Natural killer cell (primary cell): ENCODE data around the gene CREB3. TPM values are rescaled to one million over a fixed set of nuclear protein-coding genes. Genes with fewer than 3 reads are reported as not detected.

ENCODE experiments used
- ATAC-seq, 3 donors: fragments of 150-1000 bp in 2 of 3; fragments of 200-7000 bp in 1 of 3; cut with Tn5 transposase; 1 replicate in 1 of 3; 2 replicates in 2 of 3; pipeline ENCODE4 v1.10.0; 2021; ENCODE audit warnings: mild to moderate bottlenecking in 2 of 3, moderate library complexity in 2 of 3
- DNase-seq, 2 donors: peaks; one replicate each; pipeline versions ENCODE4 v3.0.0 to v3.0.0-alpha.2; 2013 to 2021; ENCODE audit warnings: mixed read lengths in 1 of 2
- H3K27ac ChIP-seq: one replicate; pipeline ENCODE4 v1.5.1; 2013; ENCODE audit warnings: mild to moderate bottlenecking, low read length
- H3K27me3 ChIP-seq: one replicate; pipeline ENCODE4 v1.6.1; 2013; ENCODE audit warnings: low read length; ENCODE audit not compliant: control insufficient read depth, insufficient read depth
- H3K36me3 ChIP-seq: one replicate; pipeline ENCODE4 v1.6.1; 2013; ENCODE audit warnings: low read length; ENCODE audit not compliant: control insufficient read depth, insufficient read depth
- H3K4me1 ChIP-seq: one replicate; pipeline ENCODE4 v1.6.1; 2013; ENCODE audit warnings: low read length; ENCODE audit not compliant: control insufficient read depth, insufficient read depth
- H3K4me3 ChIP-seq: one replicate; pipeline ENCODE4 v1.5.1; 2013; ENCODE audit warnings: low read length
- H3K9me3 ChIP-seq: one replicate; pipeline ENCODE4 v1.6.1; 2013; ENCODE audit warnings: low read length; ENCODE audit not compliant: control insufficient read depth, insufficient read depth
- H3K27ac Mint-ChIP-seq, 2 donors: one replicate each; pipeline ENCODE4 v1.8.0; 2022; ENCODE audit warnings: mild to moderate bottlenecking in 2 of 2, mixed read lengths in 2 of 2, moderate library complexity in 1 of 2
- H3K27me3 Mint-ChIP-seq, 2 donors: one replicate each; pipeline ENCODE4 v1.8.0; 2022; ENCODE audit warnings: low read depth in 2 of 2, mixed read lengths in 2 of 2
- H3K36me3 Mint-ChIP-seq: one replicate; pipeline ENCODE4 v1.8.0; 2022; ENCODE audit warnings: mixed read lengths
- H3K4me1 Mint-ChIP-seq, 2 donors: one replicate each; pipeline ENCODE4 v1.8.0; 2022; ENCODE audit warnings: mixed read lengths in 2 of 2
- H3K4me3 Mint-ChIP-seq: one replicate; pipeline ENCODE4 v1.8.0; 2022; ENCODE audit warnings: mild to moderate bottlenecking, moderate library complexity, mixed read lengths
- H3K9me3 Mint-ChIP-seq, 2 donors: one replicate each; pipeline ENCODE4 v1.8.0; 2022; ENCODE audit warnings: mixed read lengths in 2 of 2
- CTCF ChIP-seq: fragments of 200-600 bp; IDR thresholded peaks from one replicate; pipeline ENCODE4 v1.8.0; 2022; ENCODE audit warnings: antibody characterized with exemption
- WGBS: methylation state at CpG from one replicate; pipeline ENCODE4 v1.1.7; 2013; ENCODE audit warnings: missing lambda C conversion rate; ENCODE audit not compliant: insufficient coverage; 5-methylcytosine and 5-hydroxymethylcytosine counted together
- intact Hi-C: fragments of 100-400 bp; cut with micrococcal nuclease; formaldehyde crosslinking; loops from one replicate; pipeline ENCODE4 v1.14.2; 2022
- total RNA-seq, 4 donors: library from RNA; stranded (reverse); fragments of 120-200 nt in 1 of 4; gene quantifications; one replicate each; pipeline versions ENCODE4 v1.2.3 to v1.2.4, GENCODE V29; 2013 to 2022

CREB3 gene
- total RNA-seq, 3 donors from 2014 or later (not counting 1 experiment from before 2014, with no cell fraction given) = 15.7 to 19.7 (median 18.8) TPM

- Histone ChIP-seq H3K4me3 (peak overlapping the region; percentile 88), H3K27me3 (no peaks in the 10 kb centered on the region), H3K36me3 (peaks cover 29% of the 10 kb centered on the region), H3K27ac (peak overlapping the region; percentile 95), H3K4me1 (peaks cover 43% of the 10 kb centered on the region), H3K9me3 (no peaks in the 10 kb centered on the region)
- 3% methylated on average over 12 of the region's 14 CpGs for WGBS
- H3K9me3 Mint-ChIP-seq = no peaks in the 10 kb centered on the region
- H3K27ac Mint-ChIP-seq = no peak overlapping the region
- DNase-seq (peak in 1 of 2 donors; percentile 54), ATAC-seq (no peak)
- no peaks in the 10 kb centered on the region for H3K36me3 Mint-ChIP-seq
- H3K4me1 Mint-ChIP-seq = peaks cover 16 to 25% of the 10 kb centered on the region in 2 donors
- intact Hi-C loops = loop anchor here (1.0 to 5.0 kb wide), 8 partner anchors 16 to 637 kb away; partner anchors contain the start of genes CCDC107, CD72, GBA2 and HINT2
- no peaks in the 10 kb centered on the region for H3K27me3 Mint-ChIP-seq
- TF ChIP-seq CTCF = no peak
- no peak overlapping the region for H3K4me3 Mint-ChIP-seq
Observed at GRCh38 chr9:35732800-35733541, 505 bp downstream of the CREB3 start.

GRCh38 chr9:35734096-35734495 is 1.6 kb downstream of the CREB3 start:
- Mint-ChIP-seq H3K27ac (peak overlapping the region; percentile 32 to 50), H3K27me3 (no peaks in the 10 kb centered on the region), H3K9me3 (no peaks in the 10 kb centered on the region), H3K4me1 (peaks cover 16 to 25% of the 10 kb centered on the region in 2 donors), H3K4me3 (no peak overlapping the region), H3K36me3 (no peaks in the 10 kb centered on the region)
- no peaks in the 10 kb centered on the region for H3K27me3 ChIP-seq
- TF ChIP-seq CTCF = no peak
- intact Hi-C loops = loop anchor here (5.0 kb wide), 1 partner anchor 117 kb away; the partner anchor contains the start of gene CD72
- WGBS = 100% methylated on average over 3 of the region's 3 CpGs
- no peak overlapping the region for H3K4me3 ChIP-seq
- H3K27ac ChIP-seq = no peak overlapping the region
- H3K4me1 ChIP-seq = peaks cover 31% of the 10 kb centered on the region
- peaks cover 40% of the 10 kb centered on the region for H3K36me3 ChIP-seq
- ATAC-seq = no peak
- no peak for DNase-seq
- H3K9me3 ChIP-seq = no peaks in the 10 kb centered on the region

- peaks cover 59% of the 10 kb centered on the region for H3K36me3 ChIP-seq
Observed at GRCh38 chr9:35736201-35736633, 3.8 kb downstream of the CREB3 start.

More at GRCh38 chr9:35736201-35736633, 3.8 kb downstream of the CREB3 start:
- Mint-ChIP-seq H3K4me3 (no peak overlapping the region), H3K27ac (peak overlapping the region in 1 of 2 donors; percentile 50), H3K27me3 (no peaks in the 10 kb centered on the region), H3K9me3 (no peaks in the 10 kb centered on the region), H3K4me1 (peaks cover 13 to 25% of the 10 kb centered on the region in 2 donors), H3K36me3 (no peaks in the 10 kb centered on the region)
- peak in 1 of 3 donors; percentile 27 for ATAC-seq
- peaks cover 11% of the 10 kb centered on the region for H3K4me1 ChIP-seq
- peak; percentile 72 for TF ChIP-seq CTCF
- no peaks in the 10 kb centered on the region for H3K27me3 ChIP-seq
- no peak overlapping the region for H3K27ac ChIP-seq
- H3K9me3 ChIP-seq = no peaks in the 10 kb centered on the region
- no peak overlapping the region for H3K4me3 ChIP-seq
- intact Hi-C loops = loop anchor here (1.0 to 5.0 kb wide), 2 partner anchors 91 to 146 kb away; partner anchors contain the start of genes FAM221B and TMEM8B
- 77% methylated on average over 5 of the region's 5 CpGs for WGBS
- peak; percentile 39 to 84 for DNase-seq
